Right lobe of liver (tissue), 6 donors: ENCODE data around the gene PARP3. TPM values are rescaled to one million over a fixed set of nuclear protein-coding genes. Genes with fewer than 3 reads are reported as not detected.
A peak's percentile ranks its signal among the peaks of the same experiment; 100 is the strongest.

Experiments used
- ATAC-seq, 4 donors: fragments of 200-7000 bp; cut with Tn5 transposase; one replicate each; pipeline ENCODE4 v1.9.1; 2020; ENCODE audit warnings: mild to moderate bottlenecking in 4 of 4, moderate library complexity in 4 of 4
- DNase-seq, 3 donors: peaks; one replicate each; pipeline ENCODE4 v3.0.0-alpha.2; 2020
- H3K27ac ChIP-seq, 3 donors: fragments of 200-600 bp; one replicate each; pipeline ENCODE4 v1.8.0; 2022
- H3K27me3 ChIP-seq, 2 donors: fragments of 200-600 bp; one replicate each; pipeline ENCODE4 v1.8.0; 2022
- H3K36me3 ChIP-seq, 4 donors: fragments of 200-600 bp; sonication (generic) in 1 of 4; one replicate each; pipeline versions ENCODE4 v1.5.1 to v1.8.0; 2017 to 2022; ENCODE audit warnings: control low read depth in 1 of 4
- H3K4me1 ChIP-seq, 4 donors: fragments of 200-600 bp; sonication (generic) in 1 of 4; one replicate each; pipeline versions ENCODE4 v1.5.1 to v1.8.0; 2017 to 2022; ENCODE audit warnings: control low read depth in 1 of 4
- H3K4me3 ChIP-seq, 3 donors: fragments of 200-600 bp; one replicate each; pipeline ENCODE4 v1.8.0; 2022
- H3K9me3 ChIP-seq, 4 donors: fragments of 200-600 bp; sonication (generic) in 1 of 4; one replicate each; pipeline versions ENCODE4 v1.5.1 to v1.8.0; 2017 to 2022; ENCODE audit warnings: control low read depth in 1 of 4
- CTCF ChIP-seq, 4 donors: fragments of 200-600 bp in 3 of 4; fragments of 450-650 bp in 1 of 4; IDR thresholded peaks; one replicate each; pipeline versions ENCODE4 v1.5.1 to v1.8.0; 2016 to 2022; ENCODE audit warnings: antibody characterized with exemption in 4 of 4, mild to moderate bottlenecking in 2 of 4
- POLR2A ChIP-seq: fragments of 450-650 bp; IDR thresholded peaks from one replicate; pipeline ENCODE4 v1.6.1; 2017; ENCODE audit warnings: antibody characterized with exemption, mild to moderate bottlenecking
- WGBS: methylation state at CpG from one replicate; pipeline ENCODE4 v1.1.6; 2018; ENCODE audit warnings: low coverage, low lambda C conversion rate; ENCODE audit not compliant: insufficient coverage; ENCODE audit errors: missing lambda C conversion rate; 5-methylcytosine and 5-hydroxymethylcytosine counted together
- intact Hi-C, 2 donors: fragments of 100-400 bp; cut with DNase I; formaldehyde crosslinking; loops; one replicate each; pipeline versions ENCODE4 v1.11.2 to v1.14.1; 2022
- total RNA-seq, 6 experiments: library from RNA; depleted of rRNA in 2 of 6; stranded (reverse); fragments of >200 nt in 2 of 6; fragmentation: NEBNext Ultra II Directional in 3 of 6; extraction: Animal tissue kit (Norgen Biotek cat#: 25700) in 3 of 6; gene quantifications; one replicate each; pipeline versions ENCODE4 v1.1.0 to v1.2.4, GENCODE V29; 2016 to 2023
- donor health status: DM: no; HTN: yes; CAD: no.
- donor health status: DM: no; HTN: no; CAD: no.
- donor health status: DM: no; HTN: no; CAD: no.
- donor health status: DM: no; HTN: yes; CAD: no.
- donor health status: DM: no; HTN: yes; CAD: no.

PARP3 gene
- total RNA-seq, 6 experiments from 2014 or later, result 13.5 to 19.4 (median 16.0) TPM

GRCh38 chr3:51954105-51954504, 11.9 kb downstream of the PARP3 start:
- 75% methylated on average over 6 of the region's 6 CpGs for WGBS
- no peak overlapping the region for H3K27ac ChIP-seq
- no peaks in the 10 kb centered on the region for H3K36me3 ChIP-seq
- H3K4me1 ChIP-seq, result peaks cover 0 to 14% (median 2%) of the 10 kb centered on the region in 4 donors
- no peaks in the 10 kb centered on the region for H3K27me3 ChIP-seq
- no peaks in the 10 kb centered on the region for H3K9me3 ChIP-seq
- TF ChIP-seq CTCF (IDR thresholded peaks at IDR 0.05) (no peak), POLR2A (no peak)
- DNase-seq (no peak), ATAC-seq (no peak)
- intact Hi-C loops, result no loop called here
- no peak overlapping the region for H3K4me3 ChIP-seq

- ATAC-seq (no peak), DNase-seq (no peak)
- intact Hi-C loops, result no loop called here
- Histone ChIP-seq H3K4me1 (peaks cover 0 to 19% (median 2%) of the 10 kb centered on the region in 4 donors), H3K27ac (no peak overlapping the region), H3K27me3 (no peaks in the 10 kb centered on the region), H3K4me3 (no peak overlapping the region), H3K36me3 (no peaks in the 10 kb centered on the region), H3K9me3 (no peaks in the 10 kb centered on the region)
- WGBS, result 15% methylated on average over 1 of the region's 1 CpG
- TF ChIP-seq POLR2A, result no peak
Measured at GRCh38 chr3:51954713-51955112, 12.6 kb downstream of the PARP3 start.

- ATAC-seq (no peak), DNase-seq (no peak)
- Histone ChIP-seq H3K27ac (peak within 1 kb of the TSS in 2 of 3 donors; percentile 6 to 31), H3K4me1 (peaks cover 0 to 19% (median 2%) of the 10 kb centered on the region in 4 donors), H3K4me3 (peak within 1 kb of the TSS; percentile 22 to 52 (median 41)), H3K27me3 (no peaks in the 10 kb centered on the region), H3K36me3 (no peaks in the 10 kb centered on the region), H3K9me3 (no peaks in the 10 kb centered on the region)
- intact Hi-C loops, result no loop called here
- WGBS, result 61% methylated on average over 5 of the region's 33 CpGs
- TF ChIP-seq CTCF (IDR thresholded peaks at IDR 0.05) (no peak), POLR2A (no peak)
Measured at GRCh38 chr3:51955175-51955892, 13.2 kb downstream of the PARP3 start, which contains the start of gene GPR62. Gene GPR62 (plus strand): TSS chr3:51955381. CDS start chr3:51955653, 272 bp downstream.

GRCh38 chr3:51955893-51956770, 14.0 kb downstream of the PARP3 start:
- intact Hi-C loops, result no loop called here
- Histone ChIP-seq H3K36me3 (no peaks in the 10 kb centered on the region), H3K4me3 (peak overlapping the region; percentile 22 to 52 (median 41)), H3K27ac (peak overlapping the region in 2 of 3 donors; percentile 6 to 31), H3K4me1 (peaks cover 0 to 19% (median 2%) of the 10 kb centered on the region in 4 donors), H3K27me3 (no peaks in the 10 kb centered on the region), H3K9me3 (no peaks in the 10 kb centered on the region)
- ATAC-seq (peak; percentile 77 to 82 (median 79)), DNase-seq (peak in 1 of 3 donors; percentile 57)
- no peak for TF ChIP-seq POLR2A
- TF ChIP-seq CTCF (IDR thresholded peaks at IDR 0.05), result peak in 3 of 4 donors; percentile 19 to 34 (median 33)
- no CpG with 5 or more reads among the region's 97 CpGs for WGBS
